Measurements from ENCODE around the gene NLGN1. TPM values are rescaled to one million over a fixed set of nuclear protein-coding genes. Genes with fewer than 3 reads are reported as not detected.
A peak's percentile ranks its signal among the peaks of the same experiment; 100 is the strongest.

Gene NLGN1
- total RNA-seq, 1 experiment from 2014 or later: 8.6 TPM

DNA sequence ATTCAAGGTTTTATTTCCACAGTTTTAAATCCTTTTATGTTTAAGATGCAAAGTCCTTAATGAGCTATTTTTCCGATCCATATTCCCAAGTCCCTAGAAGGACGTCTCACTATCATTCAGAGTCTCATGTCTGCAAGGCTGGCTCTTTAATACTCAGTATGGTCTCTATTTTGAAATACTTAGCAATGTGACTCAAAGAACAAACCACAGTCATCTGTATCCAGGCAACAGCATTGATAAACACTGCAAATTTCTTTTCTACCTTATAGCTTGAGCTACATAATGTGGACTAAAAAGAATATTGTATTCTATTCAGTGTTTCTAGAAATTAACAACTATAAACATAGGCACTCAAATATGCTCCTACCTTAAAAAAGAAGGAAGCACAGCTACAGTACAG lies 873.3 kb downstream of the NLGN1 start:
- peak; percentile 11 for DNase-seq (ENCODE audit: low read depth)
- in situ Hi-C loops (cut with HindIII; ENCODE audit: low pct_unique_long_range_greater_than_20kb, low sequenced_read_pairs): no loop called here

- DNase-seq (ENCODE audit: low read depth): no peak
- in situ Hi-C loops (cut with HindIII; ENCODE audit: low pct_unique_long_range_greater_than_20kb, low sequenced_read_pairs): no loop called here
Observed at GRCh38 chr3:174275336-174275735, 877.8 kb downstream of the NLGN1 start.

DNA sequence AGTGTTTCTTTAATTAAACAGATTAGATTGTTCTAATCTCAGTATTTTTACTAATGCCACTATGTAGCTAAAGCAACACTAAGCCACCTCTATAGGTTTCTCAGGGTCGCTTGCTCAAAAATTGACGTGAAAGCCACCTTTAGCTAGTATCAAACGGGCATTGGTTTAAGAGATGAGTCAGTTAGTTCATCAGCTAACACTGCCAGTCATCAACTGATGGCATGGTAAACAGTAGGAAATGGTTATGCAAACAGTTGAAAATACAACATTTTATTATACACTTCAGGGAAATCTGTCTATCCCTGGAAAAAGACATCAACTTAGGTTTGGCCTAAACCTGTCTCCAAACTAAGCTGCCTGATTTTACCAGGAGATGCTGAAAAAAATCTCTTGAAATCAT lies 879.3 kb downstream of the NLGN1 start:
- in situ Hi-C loops (cut with HindIII; ENCODE audit: low pct_unique_long_range_greater_than_20kb, low sequenced_read_pairs): no loop called here
- no peak for DNase-seq (ENCODE audit: low read depth)

- DNase-seq (ENCODE audit: low read depth): no peak
- in situ Hi-C loops (cut with HindIII; ENCODE audit: low pct_unique_long_range_greater_than_20kb, low sequenced_read_pairs): no loop called here
Observed at GRCh38 chr3:174278094-174278493, 880.5 kb downstream of the NLGN1 start.

GRCh38 chr3:174280186-174280585 lies 882.6 kb downstream of the NLGN1 start:
- in situ Hi-C loops (cut with HindIII; ENCODE audit: low pct_unique_long_range_greater_than_20kb, low sequenced_read_pairs): no loop called here
- DNase-seq (ENCODE audit: low read depth): no peak

DNA sequence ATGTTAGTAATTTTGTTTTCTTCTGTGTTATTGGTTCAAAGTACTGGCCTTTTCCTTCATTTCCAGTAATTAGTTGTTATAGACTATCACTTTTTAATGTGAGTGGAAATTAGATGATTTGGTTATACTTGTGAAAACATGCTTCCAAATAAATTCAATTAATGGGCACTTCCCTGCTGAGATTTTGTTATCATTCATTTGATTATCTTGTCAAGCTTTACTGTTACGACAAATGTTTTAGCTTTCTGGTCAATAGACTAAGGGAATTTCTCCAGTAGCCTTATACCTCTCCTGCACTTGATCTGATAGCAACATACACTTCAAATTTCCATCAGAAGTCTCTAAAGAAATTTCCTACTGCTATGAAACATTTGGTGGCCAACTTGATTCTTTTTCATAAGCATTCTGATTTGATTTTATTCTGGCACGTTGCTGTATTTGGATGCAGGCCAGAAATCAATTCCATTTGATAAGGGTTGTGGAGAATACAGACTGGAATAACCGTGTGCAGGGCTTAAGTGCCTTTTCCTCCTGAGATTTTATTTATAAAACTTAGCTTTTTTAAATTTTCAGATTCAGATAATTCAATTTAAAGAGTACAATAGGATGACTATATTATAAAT lies 887.8 kb downstream of the NLGN1 start:
- no peak for DNase-seq (ENCODE audit: low read depth)
- in situ Hi-C loops (cut with HindIII; ENCODE audit: low pct_unique_long_range_greater_than_20kb, low sequenced_read_pairs): no loop called here

GRCh38 chr3:174287705-174288104 lies 890.2 kb downstream of the NLGN1 start:
- in situ Hi-C loops (cut with HindIII; ENCODE audit: low pct_unique_long_range_greater_than_20kb, low sequenced_read_pairs): no loop called here
- DNase-seq (ENCODE audit: low read depth): no peak

DNA sequence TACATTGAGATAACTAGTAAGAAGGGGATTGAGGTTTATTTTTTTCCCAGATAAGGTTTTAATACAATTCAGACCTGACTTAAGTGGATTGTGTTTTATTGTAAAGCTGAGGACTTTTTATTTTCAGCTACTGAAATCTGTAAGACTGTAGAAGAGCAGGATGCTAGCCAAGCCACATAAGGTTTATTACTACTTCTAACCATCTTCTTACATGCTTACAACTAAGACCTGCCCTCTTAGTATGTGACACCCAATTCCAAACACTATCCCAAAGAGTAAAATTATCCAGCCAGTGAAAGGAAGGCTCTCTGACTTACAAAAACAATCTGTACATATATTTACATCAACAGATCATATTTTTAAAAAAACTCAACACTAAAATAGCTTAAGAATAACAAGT lies 897.1 kb downstream of the NLGN1 start:
- DNase-seq (ENCODE audit: low read depth): no peak
- in situ Hi-C loops (cut with HindIII; ENCODE audit: low pct_unique_long_range_greater_than_20kb, low sequenced_read_pairs): no loop called here

- in situ Hi-C loops (cut with HindIII; ENCODE audit: low pct_unique_long_range_greater_than_20kb, low sequenced_read_pairs): no loop called here
- DNase-seq (ENCODE audit: low read depth): no peak
Observed at GRCh38 chr3:174295306-174296092, 898.0 kb downstream of the NLGN1 start.

DNA sequence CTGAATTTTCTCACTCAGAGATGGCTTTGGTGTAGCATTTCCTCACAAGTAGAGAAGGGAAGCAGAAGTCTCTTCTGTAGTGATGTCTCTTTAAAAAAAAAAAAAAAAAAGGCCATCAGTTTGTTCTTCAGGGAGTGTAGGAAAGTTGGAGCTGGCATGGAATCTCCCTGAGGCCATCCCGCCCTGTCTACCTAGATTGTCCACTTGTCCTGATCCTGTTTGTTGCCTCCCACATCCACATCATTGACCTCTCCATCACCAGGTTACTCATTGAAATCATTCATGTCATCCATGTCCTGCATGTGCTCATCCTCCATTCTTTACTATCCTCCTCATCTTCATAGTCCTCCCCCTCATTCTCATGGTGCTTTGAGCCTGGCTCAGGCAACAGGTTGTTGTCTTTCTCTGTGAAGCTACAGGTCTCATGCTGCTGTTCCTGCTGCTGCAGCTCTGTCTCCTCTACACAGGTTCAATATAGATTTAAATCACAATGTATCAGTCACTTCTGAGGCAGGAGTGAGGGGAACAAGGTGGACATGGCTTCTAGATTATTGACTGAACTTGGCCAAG lies 905.3 kb downstream of the NLGN1 start:
- in situ Hi-C loops (cut with HindIII; ENCODE audit: low pct_unique_long_range_greater_than_20kb, low sequenced_read_pairs): no loop called here
- DNase-seq (ENCODE audit: low read depth): no peak

DNA sequence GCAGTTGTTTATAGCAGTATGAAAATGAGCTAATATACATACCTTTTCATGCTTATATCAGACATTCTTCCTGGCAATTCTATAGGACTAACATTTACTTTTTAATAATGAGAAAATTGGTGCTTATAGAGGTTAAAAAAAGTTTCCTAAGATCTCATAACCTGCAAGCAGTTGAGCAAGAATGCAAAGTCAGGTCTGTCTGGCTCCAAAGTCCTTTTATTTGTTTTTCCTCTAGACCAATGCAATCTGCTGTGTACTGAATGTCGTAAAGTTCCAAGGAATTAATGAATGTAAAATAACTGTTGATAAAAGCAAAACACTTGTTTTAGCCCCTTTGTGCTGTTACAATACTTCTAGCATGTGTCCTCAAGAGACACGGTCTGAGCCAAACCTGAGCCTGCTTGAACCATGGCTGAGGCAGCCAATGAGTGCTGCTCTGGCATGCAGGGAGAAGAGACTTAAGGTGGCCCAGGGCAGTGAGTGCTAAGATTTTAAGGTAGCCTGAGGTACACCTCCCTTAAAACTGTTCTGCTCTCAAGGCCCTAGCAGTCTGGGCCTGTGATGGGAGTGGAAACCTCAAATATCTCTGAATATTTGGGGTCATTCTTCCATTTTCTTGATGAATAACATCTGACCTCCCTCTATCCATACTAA lies 906.5 kb downstream of the NLGN1 start:
- in situ Hi-C loops (cut with HindIII; ENCODE audit: low pct_unique_long_range_greater_than_20kb, low sequenced_read_pairs): no loop called here
- DNase-seq (ENCODE audit: low read depth): no peak

- no peak for DNase-seq (ENCODE audit: low read depth)
- in situ Hi-C loops (cut with HindIII; ENCODE audit: low pct_unique_long_range_greater_than_20kb, low sequenced_read_pairs): no loop called here
Observed at GRCh38 chr3:174308736-174309135, 911.2 kb downstream of the NLGN1 start.

DNA sequence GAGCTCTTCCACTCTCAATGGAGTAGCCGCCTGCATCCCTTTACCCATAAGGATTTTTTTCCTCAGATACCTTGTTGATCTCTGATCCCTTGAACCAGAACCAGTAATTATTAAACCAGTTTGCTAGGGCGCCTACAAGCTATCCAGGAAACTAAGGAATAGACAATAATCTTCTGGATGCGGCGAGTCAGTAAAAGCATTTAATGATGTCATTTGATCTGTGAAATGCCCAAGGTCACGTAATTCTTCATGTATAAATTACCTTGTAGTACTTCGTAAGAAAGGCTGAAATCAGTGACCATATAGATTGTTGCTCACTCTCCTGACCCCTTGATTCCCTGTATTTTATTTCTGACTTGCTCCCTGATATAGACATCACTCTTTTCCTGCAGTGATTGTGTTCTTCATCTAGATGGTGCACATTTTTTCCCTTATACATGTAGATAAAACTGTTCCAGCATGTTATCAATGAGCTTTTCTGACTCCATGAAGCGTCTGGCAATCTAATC lies 913.0 kb downstream of the NLGN1 start:
- in situ Hi-C loops (cut with HindIII; ENCODE audit: low pct_unique_long_range_greater_than_20kb, low sequenced_read_pairs): no loop called here
- DNase-seq (ENCODE audit: low read depth): no peak

DNA sequence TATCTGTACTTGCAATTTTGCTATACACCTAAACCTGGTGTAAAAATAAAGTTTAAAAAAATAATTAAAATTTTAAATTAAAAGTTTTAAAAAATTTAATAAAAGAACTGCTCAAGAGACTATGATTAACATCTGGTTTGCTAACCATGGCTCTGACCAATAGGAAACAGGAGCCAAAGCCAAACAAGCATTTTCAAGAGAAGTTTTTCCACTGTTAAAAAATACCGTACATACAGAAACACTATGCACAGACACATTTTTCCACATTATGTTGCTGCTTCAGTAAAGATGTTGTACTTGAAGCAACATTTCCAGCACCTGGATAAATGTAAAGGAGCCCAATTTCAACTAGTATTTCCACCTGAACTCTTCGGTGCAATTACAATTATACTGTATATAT lies 917.7 kb downstream of the NLGN1 start:
- in situ Hi-C loops (cut with HindIII; ENCODE audit: low pct_unique_long_range_greater_than_20kb, low sequenced_read_pairs): no loop called here
- DNase-seq (ENCODE audit: low read depth): no peak

GRCh38 chr3:174317005-174317404 lies 919.5 kb downstream of the NLGN1 start:
- in situ Hi-C loops (cut with HindIII; ENCODE audit: low pct_unique_long_range_greater_than_20kb, low sequenced_read_pairs): no loop called here
- DNase-seq (ENCODE audit: low read depth): no peak

GRCh38 chr3:174318181-174318580 lies 920.6 kb downstream of the NLGN1 start:
- in situ Hi-C loops (cut with HindIII; ENCODE audit: low pct_unique_long_range_greater_than_20kb, low sequenced_read_pairs): no loop called here
- no peak for DNase-seq (ENCODE audit: low read depth)

- DNase-seq (ENCODE audit: low read depth): no peak
- in situ Hi-C loops (cut with HindIII; ENCODE audit: low pct_unique_long_range_greater_than_20kb, low sequenced_read_pairs): no loop called here
Observed at GRCh38 chr3:174321548-174321947, 924.0 kb downstream of the NLGN1 start.

- in situ Hi-C loops (cut with HindIII; ENCODE audit: low pct_unique_long_range_greater_than_20kb, low sequenced_read_pairs): no loop called here
Observed at GRCh38 chr3:174322789-174323188, 925.2 kb downstream of the NLGN1 start.

DNA sequence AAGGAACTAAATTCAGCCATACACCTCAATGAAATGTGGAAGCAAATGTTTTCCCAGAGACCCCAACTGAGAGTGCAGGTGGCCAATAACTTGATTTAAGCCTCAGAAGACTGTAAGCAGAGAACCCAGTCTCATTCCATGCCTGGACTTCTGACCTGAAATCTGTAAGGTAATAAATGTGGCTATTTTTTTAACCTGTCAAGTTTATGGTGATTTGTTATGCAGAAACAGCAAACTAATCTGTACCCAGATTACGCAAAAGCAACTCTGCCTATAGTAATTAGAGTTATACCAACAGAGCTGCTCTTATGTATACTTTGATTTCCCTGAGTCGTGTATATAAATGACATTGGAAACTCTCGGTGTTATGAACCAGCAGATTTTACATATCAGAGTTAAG lies 927.6 kb downstream of the NLGN1 start:
- DNase-seq (ENCODE audit: low read depth): no peak
- in situ Hi-C loops (cut with HindIII; ENCODE audit: low pct_unique_long_range_greater_than_20kb, low sequenced_read_pairs): no loop called here

More at GRCh38 chr3:174322789-174323188, 925.2 kb downstream of the NLGN1 start:
- no peak for DNase-seq (ENCODE audit: low read depth)
